T-helper 17 cell (primary cell): ENCODE results near the gene NFS1. TPM values are rescaled to one million over a fixed set of nuclear protein-coding genes. Genes with fewer than 3 reads are reported as not detected.

ENCODE experiments used
- ATAC-seq: fragments of 150-1000 bp; cut with Tn5 transposase; 2 replicates; pipeline ENCODE4 v1.10.0; 2021; ENCODE audit warnings: mild to moderate bottlenecking, moderate library complexity
- DNase-seq, 3 donors: peaks; one replicate each; pipeline versions ENCODE4 v3.0.0 to v3.0.0-alpha.2; 2020 to 2021
- H3K9me3 ChIP-seq: one replicate; pipeline ENCODE4 v1.7.0; 2013; ENCODE audit warnings: low read length, mild to moderate bottlenecking; ENCODE audit not compliant: control insufficient read depth, poor library complexity, severe bottlenecking
- H3K27ac Mint-ChIP-seq: one replicate; pipeline ENCODE4 v1.8.0; 2022; ENCODE audit warnings: mild to moderate bottlenecking, moderate library complexity, mixed read lengths
- H3K27me3 Mint-ChIP-seq: one replicate; pipeline ENCODE4 v1.8.0; 2022; ENCODE audit warnings: mixed read lengths
- H3K36me3 Mint-ChIP-seq: one replicate; pipeline ENCODE4 v1.8.0; 2022; ENCODE audit warnings: low read depth, mixed read lengths
- H3K4me1 Mint-ChIP-seq: one replicate; pipeline ENCODE4 v1.8.0; 2022; ENCODE audit warnings: mild to moderate bottlenecking, mixed read lengths
- H3K4me3 Mint-ChIP-seq: one replicate; pipeline ENCODE4 v1.8.0; 2022; ENCODE audit warnings: mild to moderate bottlenecking, moderate library complexity, mixed read lengths
- total RNA-seq, 4 donors: library from RNA in 2 of 4; stranded (reverse) in 2 of 4; gene quantifications; one replicate each; pipeline ENCODE4 v1.2.3 and lab custom pipeline; 2022 to 2026

Gene NFS1
- total RNA-seq, 2 donors from 2014 or later: 16.8 to 19.4 TPM

- H3K27me3 Mint-ChIP-seq: no peaks in the 10 kb centered on the region
- ATAC-seq (no peak), DNase-seq (no peak)
- no peaks in the 10 kb centered on the region for H3K9me3 ChIP-seq
- H3K27ac Mint-ChIP-seq: peak overlapping the region; percentile 99
- H3K4me3 Mint-ChIP-seq: no peak overlapping the region
- peaks cover 33% of the 10 kb centered on the region for H3K4me1 Mint-ChIP-seq
- H3K36me3 Mint-ChIP-seq: peaks cover 3% of the 10 kb centered on the region
Measured at GRCh38 chr20:35665949-35666288, 33.2 kb downstream of the NFS1 start.

- Mint-ChIP-seq H3K4me1 (peaks cover 42% of the 10 kb centered on the region), H3K27me3 (no peaks in the 10 kb centered on the region), H3K4me3 (peak within 1 kb of the TSS; percentile 91), H3K27ac (peak within 1 kb of the TSS; percentile 99), H3K36me3 (no peaks in the 10 kb centered on the region)
- ATAC-seq (peak; percentile 80), DNase-seq (peak; percentile 87 to 89 (median 89))
- no peaks in the 10 kb centered on the region for H3K9me3 ChIP-seq
Measured at GRCh38 chr20:35664466-35665206, 34.5 kb downstream of the NFS1 start, which contains the start of the genes CPNE1 and RBM12. CPNE1 (minus strand) TSS chr20:35664900; CDS start chr20:35632923, 31,977 bp downstream. RBM12 (minus strand) TSS chr20:35664900; CDS start chr20:35655322, 9,578 bp downstream.

GRCh38 chr20:35663516-35664465 lies 35.4 kb downstream of the NFS1 start:
- H3K9me3 ChIP-seq: no peaks in the 10 kb centered on the region
- peaks cover 48% of the 10 kb centered on the region for H3K4me1 Mint-ChIP-seq
- ATAC-seq (peak; percentile 63), DNase-seq (peak; percentile 36 to 49 (median 40))
- peak overlapping the region; percentile 99 for H3K27ac Mint-ChIP-seq
- H3K27me3 Mint-ChIP-seq: no peaks in the 10 kb centered on the region
- H3K4me3 Mint-ChIP-seq: peak overlapping the region; percentile 91
- no peaks in the 10 kb centered on the region for H3K36me3 Mint-ChIP-seq

- no peaks in the 10 kb centered on the region for H3K9me3 ChIP-seq
- Mint-ChIP-seq H3K4me1 (peaks cover 48% of the 10 kb centered on the region), H3K27me3 (no peaks in the 10 kb centered on the region), H3K4me3 (peak overlapping the region; percentile 91), H3K36me3 (no peaks in the 10 kb centered on the region), H3K27ac (peak overlapping the region; percentile 99)
- DNase-seq (no peak), ATAC-seq (no peak)
Measured at GRCh38 chr20:35662551-35662950, 36.6 kb downstream of the NFS1 start.

- H3K9me3 ChIP-seq: no peaks in the 10 kb centered on the region
- H3K36me3 Mint-ChIP-seq: peaks cover 2% of the 10 kb centered on the region
- ATAC-seq (no peak), DNase-seq (no peak)
- H3K27ac Mint-ChIP-seq: peak overlapping the region; percentile 99
- peak overlapping the region; percentile 91 for H3K4me3 Mint-ChIP-seq
- no peaks in the 10 kb centered on the region for H3K27me3 Mint-ChIP-seq
- peaks cover 54% of the 10 kb centered on the region for H3K4me1 Mint-ChIP-seq
Measured at GRCh38 chr20:35661908-35662307, 37.2 kb downstream of the NFS1 start.

GRCh38 chr20:35661053-35661452 lies 38.1 kb downstream of the NFS1 start:
- H3K36me3 Mint-ChIP-seq: peaks cover 2% of the 10 kb centered on the region
- ATAC-seq (no peak), DNase-seq (no peak)
- peak overlapping the region; percentile 99 for H3K27ac Mint-ChIP-seq
- no peaks in the 10 kb centered on the region for H3K9me3 ChIP-seq
- peaks cover 57% of the 10 kb centered on the region for H3K4me1 Mint-ChIP-seq
- H3K4me3 Mint-ChIP-seq: peak overlapping the region; percentile 91
- H3K27me3 Mint-ChIP-seq: no peaks in the 10 kb centered on the region

- Mint-ChIP-seq H3K27me3 (no peaks in the 10 kb centered on the region), H3K4me3 (peak overlapping the region; percentile 91), H3K36me3 (peaks cover 2% of the 10 kb centered on the region), H3K27ac (peak overlapping the region; percentile 99), H3K4me1 (peaks cover 57% of the 10 kb centered on the region)
- no peaks in the 10 kb centered on the region for H3K9me3 ChIP-seq
- DNase-seq: no peak
- ATAC-seq: no peak
Measured at GRCh38 chr20:35660122-35660937, 38.8 kb downstream of the NFS1 start.

- Mint-ChIP-seq H3K36me3 (peaks cover 4% of the 10 kb centered on the region), H3K4me3 (peak overlapping the region; percentile 77), H3K4me1 (peaks cover 37% of the 10 kb centered on the region), H3K27me3 (no peaks in the 10 kb centered on the region), H3K27ac (peak overlapping the region; percentile 56)
- H3K9me3 ChIP-seq: no peaks in the 10 kb centered on the region
- peak; percentile 34 for ATAC-seq
- DNase-seq: no peak
Measured at GRCh38 chr20:35657271-35657670, 41.9 kb downstream of the NFS1 start.

GRCh38 chr20:35654415-35654814 lies 44.7 kb downstream of the NFS1 start:
- H3K9me3 ChIP-seq: no peaks in the 10 kb centered on the region
- Mint-ChIP-seq H3K36me3 (peaks cover 5% of the 10 kb centered on the region), H3K27me3 (no peaks in the 10 kb centered on the region), H3K27ac (no peak overlapping the region), H3K4me1 (peaks cover 22% of the 10 kb centered on the region), H3K4me3 (no peak overlapping the region)
- DNase-seq (no peak), ATAC-seq (no peak)

- no peak for DNase-seq
- no peaks in the 10 kb centered on the region for H3K9me3 ChIP-seq
- H3K27me3 Mint-ChIP-seq: no peaks in the 10 kb centered on the region
- ATAC-seq: no peak
- no peak overlapping the region for H3K4me3 Mint-ChIP-seq
- no peak overlapping the region for H3K27ac Mint-ChIP-seq
- H3K4me1 Mint-ChIP-seq: peaks cover 18% of the 10 kb centered on the region
- peaks cover 5% of the 10 kb centered on the region for H3K36me3 Mint-ChIP-seq
Measured at GRCh38 chr20:35653893-35654292, 45.3 kb downstream of the NFS1 start.

GRCh38 chr20:35653430-35653734 lies 45.8 kb downstream of the NFS1 start:
- DNase-seq (no peak), ATAC-seq (no peak)
- Mint-ChIP-seq H3K4me3 (no peak overlapping the region), H3K27me3 (no peaks in the 10 kb centered on the region), H3K27ac (no peak overlapping the region), H3K4me1 (peaks cover 19% of the 10 kb centered on the region), H3K36me3 (peaks cover 5% of the 10 kb centered on the region)
- H3K9me3 ChIP-seq: no peaks in the 10 kb centered on the region

- H3K9me3 ChIP-seq: no peaks in the 10 kb centered on the region
- no peak for ATAC-seq
- Mint-ChIP-seq H3K4me3 (no peak overlapping the region), H3K36me3 (peaks cover 5% of the 10 kb centered on the region), H3K4me1 (peaks cover 23% of the 10 kb centered on the region), H3K27me3 (no peaks in the 10 kb centered on the region), H3K27ac (no peak overlapping the region)
- DNase-seq: no peak
Measured at GRCh38 chr20:35652641-35653429, 46.3 kb downstream of the NFS1 start.
